DOHH2 (cell line): ENCODE measurements around the gene CHD5.

ENCODE experiments used
- H3F3A ChIP-seq: fragments of 200-600 bp; sonication (generic), shearing (Covaris generic); 2 replicates; pipeline ENCODE4 v1.6.0; 2016; ENCODE audit warnings: antibody characterized with exemption, mild to moderate bottlenecking; ENCODE audit not compliant: control insufficient read depth, insufficient read depth
- H3K27ac ChIP-seq: fragments of 200-600 bp; sonication (generic); 2 replicates; pipeline ENCODE4 v1.5.1; 2014; ENCODE audit warnings: low read depth, mild to moderate bottlenecking, low read length, moderate library complexity
- H3K27me3 ChIP-seq: fragments of 200-600 bp; sonication (generic); 2 replicates; pipeline ENCODE4 v1.6.1; 2014; ENCODE audit warnings: mild to moderate bottlenecking, low read length, mixed read lengths; ENCODE audit not compliant: control insufficient read depth
- H3K36me3 ChIP-seq: fragments of 200-600 bp; sonication (generic); 2 replicates; pipeline ENCODE4 v1.6.1; 2014; ENCODE audit warnings: mild to moderate bottlenecking, low read length, moderate library complexity, mixed read lengths; ENCODE audit not compliant: control insufficient read depth
- H3K4me1 ChIP-seq: fragments of 200-600 bp; sonication (generic); 2 replicates; pipeline ENCODE4 v1.6.1; 2014; ENCODE audit warnings: mild to moderate bottlenecking, low read length, mixed read lengths; ENCODE audit not compliant: control insufficient read depth
- H3K4me2 ChIP-seq: fragments of 200-600 bp; sonication (generic); 2 replicates; pipeline ENCODE4 v1.6.0; 2014; ENCODE audit warnings: mild to moderate bottlenecking, low read length, moderate library complexity
- H3K4me3 ChIP-seq: fragments of 200-600 bp; sonication (generic); 2 replicates; pipeline ENCODE4 v1.5.1; 2014; ENCODE audit warnings: mild to moderate bottlenecking, low read length, mixed read lengths
- H3K79me2 ChIP-seq: fragments of 200-600 bp; sonication (generic); 2 replicates; pipeline ENCODE4 v1.6.1; 2014; ENCODE audit warnings: mild to moderate bottlenecking, low read length, mixed read lengths; ENCODE audit not compliant: control insufficient read depth
- H3K9me2 ChIP-seq: fragments of 200-600 bp; sonication (generic); replicated peaks from 2 replicates; pipeline ENCODE4 v1.6.1; 2014; ENCODE audit warnings: mild to moderate bottlenecking, low read length, mixed read lengths; ENCODE audit not compliant: control insufficient read depth
- H3K9me3 ChIP-seq: fragments of 200-600 bp; sonication (generic); 2 replicates; pipeline ENCODE4 v1.6.1; 2014; ENCODE audit warnings: antibody characterized with exemption, low read length, mixed read lengths; ENCODE audit not compliant: control insufficient read depth, insufficient read depth
- H4K20me1 ChIP-seq: fragments of 200-600 bp; sonication (generic); 2 replicates; pipeline ENCODE4 v1.6.0; 2014; ENCODE audit warnings: low read depth, mild to moderate bottlenecking, antibody characterized with exemption, low read length, moderate library complexity; ENCODE audit not compliant: control insufficient read depth, insufficient read depth
- EZH2phosphoT487 ChIP-seq: fragments of 200-600 bp; sonication (generic); IDR thresholded peaks from 2 replicates; pipeline ENCODE4 v1.6.1; 2017; ENCODE audit warnings: borderline replicate concordance, mild to moderate bottlenecking, antibody characterized with exemption, low read length, moderate library complexity, mixed read lengths
- TF ChIP-seq, protein P1 (sequence below): fragments of 200-600 bp; sonication (generic); IDR thresholded peaks from one replicate; pipeline ENCODE4 v1.5.1; 2014; ENCODE audit warnings: antibody characterized with exemption, mild to moderate bottlenecking, low read depth, low read length; ENCODE audit not compliant: poor library complexity, severe bottlenecking

Gene CHD5

DNA sequence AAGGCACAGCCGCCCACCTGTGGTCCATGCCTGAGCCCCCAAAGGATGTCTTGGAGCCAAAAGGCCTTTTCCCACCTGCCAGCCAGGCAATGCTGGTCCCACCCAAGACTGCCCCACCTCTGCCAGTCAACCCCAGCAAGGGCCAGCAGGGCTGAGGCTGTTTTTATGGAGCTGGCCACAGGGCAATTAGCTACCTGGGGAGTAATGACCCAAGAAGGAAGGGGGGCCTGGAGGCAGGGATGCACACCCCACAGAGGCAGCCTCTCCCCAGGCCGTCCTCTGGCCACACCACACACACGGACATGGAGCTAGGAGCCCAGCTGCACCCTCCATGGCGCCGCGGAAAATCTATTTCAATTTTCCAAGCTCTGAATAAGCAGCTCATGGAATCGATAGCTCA lies 27.2 kb downstream of the CHD5 start:
- Histone ChIP-seq H3K9me3 (no peaks in the 10 kb centered on the region), H3K9me2 (no peaks in the 10 kb centered on the region), H3K4me3 (no peak overlapping the region), H3K36me3 (no peaks in the 10 kb centered on the region), H4K20me1 (no peaks in the 10 kb centered on the region), H3K27me3 (no peaks in the 10 kb centered on the region), H3K27ac (no peak overlapping the region), H3K79me2 (no peaks in the 10 kb centered on the region), H3K4me2 (no peak overlapping the region), H3K4me1 (no peaks in the 10 kb centered on the region), H3F3A (no peaks in the 10 kb centered on the region)
- TF ChIP-seq, protein P1, sequence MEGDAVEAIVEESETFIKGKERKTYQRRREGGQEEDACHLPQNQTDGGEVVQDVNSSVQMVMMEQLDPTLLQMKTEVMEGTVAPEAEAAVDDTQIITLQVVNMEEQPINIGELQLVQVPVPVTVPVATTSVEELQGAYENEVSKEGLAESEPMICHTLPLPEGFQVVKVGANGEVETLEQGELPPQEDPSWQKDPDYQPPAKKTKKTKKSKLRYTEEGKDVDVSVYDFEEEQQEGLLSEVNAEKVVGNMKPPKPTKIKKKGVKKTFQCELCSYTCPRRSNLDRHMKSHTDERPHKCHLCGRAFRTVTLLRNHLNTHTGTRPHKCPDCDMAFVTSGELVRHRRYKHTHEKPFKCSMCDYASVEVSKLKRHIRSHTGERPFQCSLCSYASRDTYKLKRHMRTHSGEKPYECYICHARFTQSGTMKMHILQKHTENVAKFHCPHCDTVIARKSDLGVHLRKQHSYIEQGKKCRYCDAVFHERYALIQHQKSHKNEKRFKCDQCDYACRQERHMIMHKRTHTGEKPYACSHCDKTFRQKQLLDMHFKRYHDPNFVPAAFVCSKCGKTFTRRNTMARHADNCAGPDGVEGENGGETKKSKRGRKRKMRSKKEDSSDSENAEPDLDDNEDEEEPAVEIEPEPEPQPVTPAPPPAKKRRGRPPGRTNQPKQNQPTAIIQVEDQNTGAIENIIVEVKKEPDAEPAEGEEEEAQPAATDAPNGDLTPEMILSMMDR = no peak
- no peak for TF ChIP-seq EZH2phosphoT487

DNA sequence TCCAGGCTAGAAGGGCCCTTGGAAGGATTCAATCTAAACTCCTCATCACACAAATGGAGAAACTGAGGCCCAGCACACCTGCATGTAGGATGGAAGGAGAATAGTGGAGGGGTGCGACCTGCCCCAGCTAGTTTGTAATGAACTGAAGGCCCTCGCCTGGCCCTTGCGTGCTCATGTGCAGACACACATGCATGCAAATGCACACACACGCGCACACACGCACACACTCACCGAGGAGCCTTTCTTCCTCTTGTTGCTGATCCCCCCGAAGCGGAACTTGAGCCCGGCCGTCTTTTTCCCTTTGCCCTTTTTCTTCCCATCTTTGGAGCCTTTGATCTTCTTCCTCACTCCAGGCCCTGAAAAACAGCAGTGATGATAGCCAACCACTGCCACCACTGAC lies 27.9 kb downstream of the CHD5 start:
- no peaks in the 10 kb centered on the region for H3K36me3 ChIP-seq
- no peaks in the 10 kb centered on the region for H4K20me1 ChIP-seq
- H3K9me2 ChIP-seq = no peaks in the 10 kb centered on the region
- H3K4me3 ChIP-seq = no peak overlapping the region
- no peaks in the 10 kb centered on the region for H3K4me1 ChIP-seq
- H3K9me3 ChIP-seq = no peaks in the 10 kb centered on the region
- no peaks in the 10 kb centered on the region for H3K27me3 ChIP-seq
- no peak overlapping the region for H3K27ac ChIP-seq
- TF ChIP-seq, protein P1 = no peak
- no peak for TF ChIP-seq EZH2phosphoT487
- H3F3A ChIP-seq = no peaks in the 10 kb centered on the region
- no peaks in the 10 kb centered on the region for H3K79me2 ChIP-seq
- H3K4me2 ChIP-seq = no peak overlapping the region

DNA sequence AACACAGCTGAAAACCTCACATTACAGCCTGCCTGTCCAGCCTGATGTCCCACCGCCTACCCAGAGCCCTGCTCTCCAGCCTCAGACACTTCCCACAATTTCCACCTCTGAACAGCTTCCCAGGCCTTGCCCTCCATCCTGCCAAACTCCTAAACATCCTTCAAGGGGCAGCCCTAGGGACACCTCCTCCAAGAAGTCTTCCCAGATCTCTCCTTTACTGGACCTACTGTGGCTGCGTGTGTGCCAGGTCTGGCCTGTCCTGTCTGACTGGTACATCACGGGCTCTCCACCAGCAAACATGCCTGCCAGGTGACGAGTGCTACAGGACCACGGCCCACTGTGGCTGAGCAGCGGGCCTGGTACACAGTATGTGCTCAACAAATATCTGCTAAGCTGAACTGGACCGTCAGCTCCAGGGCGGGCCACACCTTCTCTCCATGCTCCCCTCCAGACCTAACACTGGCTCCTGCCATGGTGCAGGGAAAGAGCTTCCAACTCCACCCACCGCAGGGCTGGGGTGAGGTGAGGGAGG lies 28.8 kb downstream of the CHD5 start:
- Histone ChIP-seq H3K79me2 (no peaks in the 10 kb centered on the region), H3K36me3 (no peaks in the 10 kb centered on the region), H3K27ac (no peak overlapping the region), H4K20me1 (no peaks in the 10 kb centered on the region), H3K9me3 (no peaks in the 10 kb centered on the region), H3K9me2 (no peaks in the 10 kb centered on the region), H3K27me3 (no peaks in the 10 kb centered on the region), H3K4me1 (no peaks in the 10 kb centered on the region), H3K4me2 (no peak overlapping the region), H3K4me3 (no peak overlapping the region), H3F3A (no peaks in the 10 kb centered on the region)
- TF ChIP-seq, protein P1 = no peak
- no peak for TF ChIP-seq EZH2phosphoT487
